Kidney epithelial cell (primary cell): ENCODE measurements around the gene GRIK3. TPM values are rescaled to one million over a fixed set of nuclear protein-coding genes. Genes with fewer than 3 reads are reported as not detected.

Experiments used
- DNase-seq: peaks from one replicate; pipeline ENCODE4 v3.0.0-alpha.2; 2010; ENCODE audit warnings: low read depth
- H3K27me3 ChIP-seq: 2 replicates; pipeline ENCODE4 v1.6.0; 2011; ENCODE audit warnings: low read length; ENCODE audit not compliant: control insufficient read depth, insufficient read depth
- H3K36me3 ChIP-seq: 2 replicates; pipeline ENCODE4 v1.5.1; 2011; ENCODE audit warnings: low read length; ENCODE audit not compliant: control insufficient read depth, insufficient read depth
- H3K4me3 ChIP-seq: 2 replicates; pipeline ENCODE4 v1.5.1; 2011; ENCODE audit warnings: low read depth, mild to moderate bottlenecking, control low read depth, low read length
- total RNA-seq: library from RNA; depleted of rRNA; stranded (reverse); fragments of >200 nt; gene quantifications from 2 replicates; pipeline ENCODE4 v1.2.3, GENCODE V29; 2015
- TF ChIP-seq, protein P1 (sequence below): IDR thresholded peaks from 2 replicates; pipeline ENCODE4 v1.5.1; 2011; ENCODE audit warnings: mild to moderate bottlenecking, moderate library complexity, low read length, control low read depth, inconsistent platforms; ENCODE audit not compliant: insufficient read depth, poor library complexity, severe bottlenecking

The GRIK3 gene
- total RNA-seq, 1 donor from 2014 or later = under 0.01 TPM

- Histone ChIP-seq H3K36me3 (no peaks in the 10 kb centered on the region), H3K27me3 (no peaks in the 10 kb centered on the region), H3K4me3 (no peak overlapping the region)
- TF ChIP-seq, protein P1, sequence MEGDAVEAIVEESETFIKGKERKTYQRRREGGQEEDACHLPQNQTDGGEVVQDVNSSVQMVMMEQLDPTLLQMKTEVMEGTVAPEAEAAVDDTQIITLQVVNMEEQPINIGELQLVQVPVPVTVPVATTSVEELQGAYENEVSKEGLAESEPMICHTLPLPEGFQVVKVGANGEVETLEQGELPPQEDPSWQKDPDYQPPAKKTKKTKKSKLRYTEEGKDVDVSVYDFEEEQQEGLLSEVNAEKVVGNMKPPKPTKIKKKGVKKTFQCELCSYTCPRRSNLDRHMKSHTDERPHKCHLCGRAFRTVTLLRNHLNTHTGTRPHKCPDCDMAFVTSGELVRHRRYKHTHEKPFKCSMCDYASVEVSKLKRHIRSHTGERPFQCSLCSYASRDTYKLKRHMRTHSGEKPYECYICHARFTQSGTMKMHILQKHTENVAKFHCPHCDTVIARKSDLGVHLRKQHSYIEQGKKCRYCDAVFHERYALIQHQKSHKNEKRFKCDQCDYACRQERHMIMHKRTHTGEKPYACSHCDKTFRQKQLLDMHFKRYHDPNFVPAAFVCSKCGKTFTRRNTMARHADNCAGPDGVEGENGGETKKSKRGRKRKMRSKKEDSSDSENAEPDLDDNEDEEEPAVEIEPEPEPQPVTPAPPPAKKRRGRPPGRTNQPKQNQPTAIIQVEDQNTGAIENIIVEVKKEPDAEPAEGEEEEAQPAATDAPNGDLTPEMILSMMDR = no peak
- no peak for DNase-seq
These were observed 110.0 kb downstream of the GRIK3 start for GRCh38 chr1:36924282-36924811.

DNA sequence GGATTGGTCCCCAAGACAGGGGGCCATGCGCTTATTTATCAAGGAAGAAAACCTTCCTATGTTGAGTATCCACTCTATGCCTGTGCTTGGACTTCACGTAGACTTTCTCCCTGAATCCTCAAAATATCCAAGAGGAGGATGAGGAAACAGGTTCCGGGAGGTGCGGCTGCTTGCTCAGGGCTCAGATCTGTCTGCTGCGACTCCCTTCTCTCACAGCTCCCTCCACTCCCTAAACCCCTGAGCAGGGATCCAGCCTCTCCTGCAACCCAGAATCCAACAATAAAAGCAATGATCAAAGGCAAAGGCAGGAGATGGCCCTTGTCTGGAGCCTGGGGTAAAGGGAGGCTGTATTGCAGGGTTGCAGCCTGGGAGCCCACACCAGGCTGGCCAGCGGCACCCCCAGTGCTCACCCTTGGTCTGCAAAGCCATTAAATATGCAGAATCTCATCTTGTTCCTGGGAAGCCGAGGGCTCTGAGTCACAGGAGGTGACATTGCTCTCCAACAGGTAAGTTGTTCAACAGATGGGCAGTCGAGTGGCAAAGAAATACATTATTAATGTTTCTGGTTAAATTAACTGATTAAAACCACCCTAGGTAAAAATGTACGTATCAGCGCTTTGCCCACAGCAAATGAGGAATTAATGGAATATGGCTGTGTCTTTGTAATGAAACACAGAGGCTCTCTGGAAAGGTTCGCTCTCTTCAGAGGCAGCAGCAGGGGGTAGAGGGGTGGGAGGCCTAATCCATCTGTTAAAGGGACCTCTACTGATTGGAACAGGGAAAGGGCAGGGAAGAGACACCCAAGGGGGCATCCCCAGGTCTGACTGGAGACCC lies 111.5 kb downstream of the GRIK3 start:
- TF ChIP-seq, protein P1 = no peak
- H3K27me3 ChIP-seq = no peaks in the 10 kb centered on the region
- H3K36me3 ChIP-seq = no peaks in the 10 kb centered on the region
- no peak for DNase-seq
- H3K4me3 ChIP-seq = no peak overlapping the region

DNA sequence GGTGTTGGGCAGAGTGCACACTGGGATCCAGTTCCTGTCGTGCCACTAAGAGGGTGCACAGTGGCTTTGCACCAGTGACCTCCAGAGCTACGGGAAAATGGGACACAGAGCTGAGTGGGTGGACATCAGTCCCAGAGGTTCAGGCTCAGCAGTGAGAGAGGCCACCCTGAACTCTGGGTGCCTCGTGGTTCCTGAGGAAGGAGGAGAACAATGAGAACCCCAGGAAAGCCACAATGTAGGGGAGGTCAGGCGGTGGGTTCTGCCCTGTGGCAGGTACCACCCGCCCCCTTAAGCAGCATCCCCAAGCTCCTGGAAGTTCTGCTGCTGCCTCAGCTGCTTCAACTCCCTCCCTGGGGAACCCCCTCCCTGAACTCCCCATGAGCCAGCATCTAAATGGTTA lies 112.2 kb downstream of the GRIK3 start:
- Histone ChIP-seq H3K36me3 (no peaks in the 10 kb centered on the region), H3K4me3 (no peak overlapping the region), H3K27me3 (no peaks in the 10 kb centered on the region)
- TF ChIP-seq, protein P1 = no peak
- no peak for DNase-seq

- H3K36me3 ChIP-seq = no peaks in the 10 kb centered on the region
- TF ChIP-seq, protein P1 = no peak
- no peaks in the 10 kb centered on the region for H3K27me3 ChIP-seq
- H3K4me3 ChIP-seq = no peak overlapping the region
- no peak for DNase-seq
These were observed 113.4 kb downstream of the GRIK3 start for GRCh38 chr1:36920801-36921405.

- Histone ChIP-seq H3K4me3 (no peak overlapping the region), H3K27me3 (no peaks in the 10 kb centered on the region), H3K36me3 (no peaks in the 10 kb centered on the region)
- TF ChIP-seq, protein P1 = no peak
- no peak for DNase-seq
These were observed 113.9 kb downstream of the GRIK3 start for GRCh38 chr1:36920371-36920770.
